Hair follicular keratinocyte (primary cell): Measurements from ENCODE around the gene PBX1. TPM values are rescaled to one million over a fixed set of nuclear protein-coding genes. Genes with fewer than 3 reads are reported as not detected.

ENCODE experiments used
- total RNA-seq: library from RNA; depleted of rRNA; stranded (reverse); fragments of >200 nt; gene quantifications from 2 replicates; pipeline ENCODE4 v1.2.3, GENCODE V29; 2015

The PBX1 gene
- total RNA-seq, result 0.53 and 0.86 TPM in 2 replicates

GRCh38 chr1:164558461-164559341 is at the start of gene PBX1:
PBX1 (plus strand) TSS chr1:164559184.

